ENCODE data around the gene JAK1. TPM values are rescaled to one million over a fixed set of nuclear protein-coding genes. Genes with fewer than 3 reads are reported as not detected.

JAK1 gene
- total RNA-seq, 2 donors from 2014 or later, result 22.9 to 23.2 TPM

- DNase-seq, result no peak
- no peaks in the 10 kb centered on the region for H3K27me3 ChIP-seq (ENCODE audit: control insufficient read depth, insufficient read depth, low read length, poor library complexity, severe bottlenecking)
- H3K36me3 ChIP-seq (ENCODE audit: control insufficient read depth, insufficient read depth, low read length), result no peaks in the 10 kb centered on the region
- H3K9me3 ChIP-seq (ENCODE audit: control insufficient read depth, low read length), result no peaks in the 10 kb centered on the region
- no peak overlapping the region for H3K4me3 ChIP-seq (ENCODE audit: low read length)
- Mint-ChIP-seq H3K9me3 (no peaks in the 10 kb centered on the region), H3K4me3 (no peak overlapping the region), H3K27me3 (ENCODE audit: insufficient read depth) (no peaks in the 10 kb centered on the region), H3K4me1 (no peaks in the 10 kb centered on the region), H3K36me3 (ENCODE audit: low read depth) (no peaks in the 10 kb centered on the region), H3K27ac (no peak overlapping the region)
- H3K9ac ChIP-seq (ENCODE audit: extremely low read depth, low read length, poor library complexity, severe bottlenecking), result no peak overlapping the region
- no peak overlapping the region for H3K27ac ChIP-seq (ENCODE audit: low read depth, low read length)
- 76% methylated on average over 5 of the region's 5 CpGs; no CpG with 5 or more reads in 1 of the 2 experiments for WGBS, 2 experiments (ENCODE audit: insufficient coverage in 1 of 2, insufficient read length in 1 of 2)
- H3K4me1 ChIP-seq (ENCODE audit: control insufficient read depth, insufficient read depth, low read length), result no peaks in the 10 kb centered on the region
- TF ChIP-seq CTCF (conservative IDR thresholded peaks at IDR 0.05), result no peak
Observed at GRCh38 chr1:64941461-64942117, 24.8 kb downstream of the JAK1 start.

GRCh38 chr1:64940025-64940424 lies 26.3 kb downstream of the JAK1 start:
- no peak for TF ChIP-seq CTCF (conservative IDR thresholded peaks at IDR 0.05)
- H3K27ac ChIP-seq (ENCODE audit: low read depth, low read length), result no peak overlapping the region
- no peak overlapping the region for H3K9ac ChIP-seq (ENCODE audit: extremely low read depth, low read length, poor library complexity, severe bottlenecking)
- Mint-ChIP-seq H3K27ac (no peak overlapping the region), H3K4me3 (no peak overlapping the region), H3K36me3 (ENCODE audit: low read depth) (no peaks in the 10 kb centered on the region), H3K4me1 (peaks cover 3% of the 10 kb centered on the region), H3K9me3 (no peaks in the 10 kb centered on the region), H3K27me3 (ENCODE audit: insufficient read depth) (no peaks in the 10 kb centered on the region)
- no peak for DNase-seq
- H3K9me3 ChIP-seq (ENCODE audit: control insufficient read depth, low read length), result no peaks in the 10 kb centered on the region
- H3K4me3 ChIP-seq (ENCODE audit: low read length), result no peak overlapping the region
- 80 to 93% methylated on average over 3 of the region's 3 CpGs for WGBS, 2 experiments (ENCODE audit: insufficient coverage in 1 of 2, insufficient read length in 1 of 2)
- no peaks in the 10 kb centered on the region for H3K36me3 ChIP-seq (ENCODE audit: control insufficient read depth, insufficient read depth, low read length)
- no peaks in the 10 kb centered on the region for H3K4me1 ChIP-seq (ENCODE audit: control insufficient read depth, insufficient read depth, low read length)
- no peaks in the 10 kb centered on the region for H3K27me3 ChIP-seq (ENCODE audit: control insufficient read depth, insufficient read depth, low read length, poor library complexity, severe bottlenecking)

GRCh38 chr1:64938991-64939390 lies 27.4 kb downstream of the JAK1 start:
- DNase-seq, result no peak
- Mint-ChIP-seq H3K4me3 (no peak overlapping the region), H3K36me3 (ENCODE audit: low read depth) (no peaks in the 10 kb centered on the region), H3K27ac (no peak overlapping the region), H3K4me1 (peaks cover 3% of the 10 kb centered on the region), H3K9me3 (no peaks in the 10 kb centered on the region), H3K27me3 (ENCODE audit: insufficient read depth) (no peaks in the 10 kb centered on the region)
- no peak for TF ChIP-seq CTCF (conservative IDR thresholded peaks at IDR 0.05)
- no peak overlapping the region for H3K4me3 ChIP-seq (ENCODE audit: low read length)
- 90 to 100% methylated on average over 1 to 2 of the region's 2 CpGs for WGBS, 2 experiments (ENCODE audit: insufficient coverage in 1 of 2, insufficient read length in 1 of 2)
- H3K9ac ChIP-seq (ENCODE audit: extremely low read depth, low read length, poor library complexity, severe bottlenecking), result no peak overlapping the region
- no peaks in the 10 kb centered on the region for H3K27me3 ChIP-seq (ENCODE audit: control insufficient read depth, insufficient read depth, low read length, poor library complexity, severe bottlenecking)
- no peak overlapping the region for H3K27ac ChIP-seq (ENCODE audit: low read depth, low read length)
- no peaks in the 10 kb centered on the region for H3K4me1 ChIP-seq (ENCODE audit: control insufficient read depth, insufficient read depth, low read length)
- no peaks in the 10 kb centered on the region for H3K36me3 ChIP-seq (ENCODE audit: control insufficient read depth, insufficient read depth, low read length)
- H3K9me3 ChIP-seq (ENCODE audit: control insufficient read depth, low read length), result no peaks in the 10 kb centered on the region
